ENCODE measurements around the gene PARD3B. TPM values are rescaled to one million over a fixed set of nuclear protein-coding genes. Genes with fewer than 3 reads are reported as not detected.

PARD3B gene
- total RNA-seq, 1 donor from 2014 or later = 6.5 TPM

DNA sequence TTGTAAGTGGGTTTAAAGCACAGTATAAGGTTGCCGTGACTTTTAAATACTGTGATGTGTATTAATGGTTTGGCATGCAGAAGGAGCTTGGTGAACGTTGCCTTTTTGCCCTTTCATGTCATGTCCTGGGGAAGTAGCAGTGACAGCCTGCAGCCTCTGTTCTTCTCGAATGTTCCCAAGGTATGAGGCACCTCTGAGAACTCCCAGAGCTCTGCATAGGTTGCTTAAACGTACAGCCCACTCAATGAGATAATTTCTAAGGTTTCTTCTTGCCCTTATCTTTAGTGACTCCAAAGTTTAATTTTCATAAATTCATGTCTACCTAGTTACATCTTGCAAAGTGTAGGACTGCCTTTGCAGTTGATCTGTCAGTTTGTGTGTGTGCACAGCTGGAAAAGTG, 36.7 kb downstream of the PARD3B start:
- no peak for DNase-seq (ENCODE audit: low read depth)
- no peaks in the 10 kb centered on the region for H3K27me3 ChIP-seq (ENCODE audit: control insufficient read depth, insufficient read depth, low read length)
- no peaks in the 10 kb centered on the region for H3K36me3 ChIP-seq (ENCODE audit: control insufficient read depth, insufficient read depth, low read length)
- TF ChIP-seq, protein P1, sequence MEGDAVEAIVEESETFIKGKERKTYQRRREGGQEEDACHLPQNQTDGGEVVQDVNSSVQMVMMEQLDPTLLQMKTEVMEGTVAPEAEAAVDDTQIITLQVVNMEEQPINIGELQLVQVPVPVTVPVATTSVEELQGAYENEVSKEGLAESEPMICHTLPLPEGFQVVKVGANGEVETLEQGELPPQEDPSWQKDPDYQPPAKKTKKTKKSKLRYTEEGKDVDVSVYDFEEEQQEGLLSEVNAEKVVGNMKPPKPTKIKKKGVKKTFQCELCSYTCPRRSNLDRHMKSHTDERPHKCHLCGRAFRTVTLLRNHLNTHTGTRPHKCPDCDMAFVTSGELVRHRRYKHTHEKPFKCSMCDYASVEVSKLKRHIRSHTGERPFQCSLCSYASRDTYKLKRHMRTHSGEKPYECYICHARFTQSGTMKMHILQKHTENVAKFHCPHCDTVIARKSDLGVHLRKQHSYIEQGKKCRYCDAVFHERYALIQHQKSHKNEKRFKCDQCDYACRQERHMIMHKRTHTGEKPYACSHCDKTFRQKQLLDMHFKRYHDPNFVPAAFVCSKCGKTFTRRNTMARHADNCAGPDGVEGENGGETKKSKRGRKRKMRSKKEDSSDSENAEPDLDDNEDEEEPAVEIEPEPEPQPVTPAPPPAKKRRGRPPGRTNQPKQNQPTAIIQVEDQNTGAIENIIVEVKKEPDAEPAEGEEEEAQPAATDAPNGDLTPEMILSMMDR (IDR thresholded peaks at IDR 0.05; ENCODE audit: insufficient read depth, low read length, poor library complexity, severe bottlenecking) = no peak
- no peak overlapping the region for H3K4me3 ChIP-seq (ENCODE audit: low read depth, low read length)

DNA sequence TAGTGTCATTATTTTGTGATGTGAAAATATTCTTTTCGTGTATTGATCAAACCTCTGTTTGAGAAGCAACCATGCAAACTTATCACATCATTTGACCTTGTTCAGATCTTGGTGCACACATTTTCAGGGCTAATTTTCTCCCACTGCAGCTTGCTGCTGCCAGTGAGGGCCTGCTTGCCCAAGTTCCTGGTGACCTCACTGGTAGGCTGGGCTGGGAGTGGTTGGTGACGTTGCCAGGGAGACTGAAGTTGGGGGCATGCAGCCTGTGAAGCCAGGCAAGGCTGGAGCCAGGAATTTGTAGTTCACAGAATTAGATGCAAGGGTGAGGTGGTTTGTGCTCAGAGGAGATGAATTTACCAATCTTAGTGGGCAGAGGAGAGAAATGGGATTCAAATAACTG, 38.5 kb downstream of the PARD3B start:
- TF ChIP-seq, protein P1 (IDR thresholded peaks at IDR 0.05; ENCODE audit: insufficient read depth, low read length, poor library complexity, severe bottlenecking) = no peak
- H3K36me3 ChIP-seq (ENCODE audit: control insufficient read depth, insufficient read depth, low read length) = no peaks in the 10 kb centered on the region
- H3K4me3 ChIP-seq (ENCODE audit: low read depth, low read length) = no peak overlapping the region
- no peaks in the 10 kb centered on the region for H3K27me3 ChIP-seq (ENCODE audit: control insufficient read depth, insufficient read depth, low read length)
- no peak for DNase-seq (ENCODE audit: low read depth)

DNA sequence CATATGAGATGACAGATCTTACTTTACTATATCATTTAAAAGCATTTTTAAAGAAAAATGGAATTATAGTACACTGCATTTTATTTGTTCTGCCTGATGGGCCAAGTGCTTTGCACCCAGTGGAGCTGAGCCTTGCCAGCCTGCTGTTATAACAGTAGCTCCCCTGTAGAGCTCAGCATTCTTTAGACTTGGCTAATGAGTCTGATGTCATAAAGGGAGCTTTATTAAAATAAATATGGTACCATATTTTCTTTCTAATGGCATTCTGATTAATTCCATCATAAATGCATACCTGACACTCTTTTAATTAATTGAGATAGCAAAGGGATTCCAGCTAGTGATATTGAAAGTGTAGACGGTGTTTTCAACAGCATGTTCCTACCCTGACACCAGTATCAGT, 40.7 kb downstream of the PARD3B start:
- Histone ChIP-seq H3K36me3 (ENCODE audit: control insufficient read depth, insufficient read depth, low read length) (no peaks in the 10 kb centered on the region), H3K4me3 (ENCODE audit: low read depth, low read length) (no peak overlapping the region), H3K27me3 (ENCODE audit: control insufficient read depth, insufficient read depth, low read length) (no peaks in the 10 kb centered on the region)
- no peak for DNase-seq (ENCODE audit: low read depth)
- TF ChIP-seq, protein P1 (IDR thresholded peaks at IDR 0.05; ENCODE audit: insufficient read depth, low read length, poor library complexity, severe bottlenecking) = no peak

DNA sequence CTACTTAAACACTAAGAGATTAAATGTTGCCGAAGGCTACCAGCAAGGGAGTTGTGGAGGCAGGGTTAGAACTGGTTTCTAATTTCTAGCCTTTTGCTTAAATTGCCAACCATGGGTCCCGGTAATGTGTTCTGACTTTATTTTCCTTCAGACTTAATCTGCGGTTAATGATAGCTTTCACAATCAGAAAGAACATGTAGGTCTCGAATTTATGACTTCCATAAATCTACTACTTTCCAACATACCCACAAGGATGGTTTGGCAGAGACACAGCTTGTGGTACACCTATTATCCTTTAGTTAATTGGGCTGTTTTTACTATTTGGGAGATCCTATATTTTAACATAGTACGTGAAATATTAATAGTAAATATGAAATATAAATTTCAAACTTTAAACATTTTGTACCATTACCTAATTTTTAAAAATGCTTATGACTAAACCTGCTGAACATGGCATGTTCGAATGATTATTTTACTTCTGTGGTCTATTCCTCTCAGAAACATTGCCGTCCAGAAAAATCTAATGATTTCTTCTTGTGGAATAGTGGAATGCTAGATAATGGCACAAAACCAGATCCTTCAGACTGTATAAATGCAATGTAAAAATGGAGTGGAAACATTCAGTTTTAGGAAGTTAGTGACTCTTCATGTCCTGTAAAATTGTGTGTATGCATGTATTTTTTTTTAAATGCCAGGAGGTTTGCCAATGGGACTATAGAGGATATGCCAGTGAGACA, 41.3 kb downstream of the PARD3B start:
- Histone ChIP-seq H3K4me3 (ENCODE audit: low read depth, low read length) (no peak overlapping the region), H3K36me3 (ENCODE audit: control insufficient read depth, insufficient read depth, low read length) (no peaks in the 10 kb centered on the region), H3K27me3 (ENCODE audit: control insufficient read depth, insufficient read depth, low read length) (no peaks in the 10 kb centered on the region)
- no peak for DNase-seq (ENCODE audit: low read depth)
- TF ChIP-seq, protein P1 (IDR thresholded peaks at IDR 0.05; ENCODE audit: insufficient read depth, low read length, poor library complexity, severe bottlenecking) = no peak

DNA sequence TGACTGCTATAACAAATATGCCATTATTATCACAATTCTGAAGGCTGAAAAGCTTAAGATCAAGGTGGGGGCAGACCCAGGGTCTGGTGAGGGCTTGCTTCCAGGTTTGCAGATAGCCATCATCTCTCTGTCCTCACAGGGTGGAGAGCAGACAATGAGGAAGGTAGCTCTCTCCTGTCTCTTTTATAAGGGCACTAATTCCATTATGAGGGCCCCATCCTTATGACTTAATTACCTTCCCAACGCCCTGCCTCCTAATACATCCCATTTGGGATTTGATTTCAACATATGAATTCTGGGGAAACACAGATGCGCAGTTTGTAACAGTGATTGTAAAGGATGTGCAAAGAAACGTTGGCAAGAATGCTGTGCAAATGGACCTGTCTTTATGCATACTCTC, 44.8 kb downstream of the PARD3B start:
- no peak for DNase-seq (ENCODE audit: low read depth)
- TF ChIP-seq, protein P1 (IDR thresholded peaks at IDR 0.05; ENCODE audit: insufficient read depth, low read length, poor library complexity, severe bottlenecking) = no peak

DNA sequence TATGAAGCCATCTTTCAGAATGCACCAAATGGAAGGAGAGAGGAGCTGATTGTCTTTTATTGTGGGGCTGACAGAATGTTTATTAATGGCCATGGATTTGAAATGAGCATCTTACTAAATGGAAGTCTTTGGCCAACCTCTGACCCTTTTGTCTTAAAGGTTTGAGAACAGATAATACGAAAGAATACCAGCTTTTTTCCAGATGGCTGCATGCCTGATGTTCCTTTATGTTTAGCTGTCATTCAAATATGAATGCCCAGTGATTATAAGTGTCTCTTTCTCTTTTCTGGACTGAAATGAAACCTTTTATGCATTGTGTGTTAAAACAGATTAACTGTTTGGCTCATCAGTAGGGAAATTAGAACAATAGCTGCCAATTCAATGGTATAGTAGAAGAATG, 46.0 kb downstream of the PARD3B start:
- Histone ChIP-seq H3K4me3 (ENCODE audit: low read depth, low read length) (no peak overlapping the region), H3K36me3 (ENCODE audit: control insufficient read depth, insufficient read depth, low read length) (no peaks in the 10 kb centered on the region), H3K27me3 (ENCODE audit: control insufficient read depth, insufficient read depth, low read length) (no peaks in the 10 kb centered on the region)
- no peak for DNase-seq (ENCODE audit: low read depth)
- TF ChIP-seq, protein P1 (IDR thresholded peaks at IDR 0.05; ENCODE audit: insufficient read depth, low read length, poor library complexity, severe bottlenecking) = no peak

More for the DNA sequence above, 44.8 kb downstream of the PARD3B start:
- Histone ChIP-seq H3K36me3 (ENCODE audit: control insufficient read depth, insufficient read depth, low read length) (no peaks in the 10 kb centered on the region), H3K27me3 (ENCODE audit: control insufficient read depth, insufficient read depth, low read length) (no peaks in the 10 kb centered on the region), H3K4me3 (ENCODE audit: low read depth, low read length) (no peak overlapping the region)

Measured in kidney epithelial cell (primary cell).